ENCODE data around the gene TLL1. TPM values are rescaled to one million over a fixed set of nuclear protein-coding genes. Genes with fewer than 3 reads are reported as not detected.

The TLL1 gene
- total and polyA plus RNA-seq, 8 donors, result 1.4 to 7.7 (median 3.9) TPM

GRCh38 chr4:165877286-165877685 is 4.2 kb downstream of the TLL1 start:
- intact Hi-C loops (cut with DNase I), result no loop called here
- no peak for DNase-seq
- Histone ChIP-seq H3K4me1 (peaks cover 9 to 15% of the 10 kb centered on the region in 2 donors), H3K4me3 (no peak overlapping the region), H3K27ac (no peak overlapping the region), H3K27me3 (peaks cover 35 to 42% of the 10 kb centered on the region in 2 donors), H3K9me3 (no peaks in the 10 kb centered on the region), H3K36me3 (no peaks in the 10 kb centered on the region)
- no peak for ATAC-seq
- no peak for TF ChIP-seq CTCF (IDR thresholded peaks at IDR 0.05)

- ATAC-seq (no peak), DNase-seq (no peak)
- Histone ChIP-seq H3K9me3 (no peaks in the 10 kb centered on the region), H3K27ac (no peak overlapping the region), H3K4me1 (peaks cover 0 to 6% of the 10 kb centered on the region in 2 donors), H3K4me3 (no peak overlapping the region), H3K36me3 (no peaks in the 10 kb centered on the region), H3K27me3 (peaks cover 11 to 18% of the 10 kb centered on the region in 2 donors)
- intact Hi-C loops (cut with DNase I), result no loop called here
- TF ChIP-seq CTCF (IDR thresholded peaks at IDR 0.05), result no peak
Observed at GRCh38 chr4:165879641-165880040, 6.6 kb downstream of the TLL1 start.

- Histone ChIP-seq H3K27ac (no peak overlapping the region), H3K4me3 (no peak overlapping the region), H3K27me3 (no peaks in the 10 kb centered on the region), H3K4me1 (no peaks in the 10 kb centered on the region), H3K9me3 (peaks cover 0 to 28% of the 10 kb centered on the region in 2 donors), H3K36me3 (no peaks in the 10 kb centered on the region)
- intact Hi-C loops (cut with DNase I), result no loop called here
- no peak for DNase-seq
- no peak for TF ChIP-seq CTCF (IDR thresholded peaks at IDR 0.05)
- no peak for ATAC-seq
Observed at GRCh38 chr4:165894159-165894558, 21.1 kb downstream of the TLL1 start.

GRCh38 chr4:165905405-165906027 is 32.5 kb downstream of the TLL1 start:
- no peak for DNase-seq
- ATAC-seq, result no peak
- no peaks in the 10 kb centered on the region for H3K9me3 ChIP-seq
- no peak for TF ChIP-seq CTCF (IDR thresholded peaks at IDR 0.05)
- no peak overlapping the region for H3K4me3 ChIP-seq
- no peaks in the 10 kb centered on the region for H3K4me1 ChIP-seq
- H3K27ac ChIP-seq, result no peak overlapping the region
- no peaks in the 10 kb centered on the region for H3K36me3 ChIP-seq
- H3K27me3 ChIP-seq, result no peaks in the 10 kb centered on the region
- intact Hi-C loops (cut with DNase I), result no loop called here

GRCh38 chr4:165906272-165906671 is 33.2 kb downstream of the TLL1 start:
- Histone ChIP-seq H3K4me3 (no peak overlapping the region), H3K27me3 (no peaks in the 10 kb centered on the region), H3K27ac (no peak overlapping the region), H3K9me3 (no peaks in the 10 kb centered on the region), H3K36me3 (no peaks in the 10 kb centered on the region), H3K4me1 (no peaks in the 10 kb centered on the region)
- intact Hi-C loops (cut with DNase I), result no loop called here
- no peak for ATAC-seq
- TF ChIP-seq CTCF (IDR thresholded peaks at IDR 0.05), result no peak
- DNase-seq, result no peak

Measured in left lung (tissue), 10 donors.